ENCODE data around the gene CNBD2. TPM values are rescaled to one million over a fixed set of nuclear protein-coding genes. Genes with fewer than 3 reads are reported as not detected.

Gene CNBD2
- total and polyA plus RNA-seq, 10 of the 15 experiments (the other 5 are each of a cell fraction or from before 2014, with no cell fraction given), result 0.86 to 7.4 (median 4.6) TPM

DNA sequence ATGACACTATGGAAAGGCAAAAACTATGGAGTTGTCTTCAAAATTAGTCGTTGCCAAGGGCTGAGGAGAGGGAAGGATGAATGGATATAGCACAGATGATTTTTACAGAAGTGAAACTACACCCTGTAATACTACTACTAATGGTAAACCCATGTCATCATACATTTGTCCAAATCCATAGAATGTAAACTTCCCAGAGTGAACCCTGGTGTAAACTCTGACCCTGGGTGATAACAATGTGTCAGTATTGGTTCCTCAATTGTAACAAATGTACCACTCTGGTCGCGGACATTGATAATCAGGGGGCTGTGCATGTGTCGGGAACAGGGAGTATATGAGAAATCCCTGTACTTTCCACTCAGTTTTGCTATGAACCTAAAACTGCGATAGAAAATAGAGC, 72.2 kb downstream of the CNBD2 start (continued):
- TF ChIP-seq FOXM1 (IDR thresholded peaks at IDR 0.05; ENCODE audit: low read depth, low read length) (no peak), ASH2L (IDR thresholded peaks at IDR 0.05; ENCODE audit: borderline replicate concordance, low read depth) (no peak), RELA (IDR thresholded peaks at IDR 0.05; ENCODE audit: borderline replicate concordance, partially characterized antibody) (no peak), ZNF274 (IDR thresholded peaks at IDR 0.05; ENCODE audit: insufficient read depth, insufficient read length) (no peak), TCF7 (IDR thresholded peaks at IDR 0.05; ENCODE audit: borderline replicate concordance) (no peak), CBX5 (IDR thresholded peaks at IDR 0.05; ENCODE audit: low read depth) (no peak), ZNF207 (IDR thresholded peaks at IDR 0.05; ENCODE audit: borderline replicate concordance) (no peak), ZNF622 (IDR thresholded peaks at IDR 0.05) (no peak), NFYB (IDR thresholded peaks at IDR 0.05; ENCODE audit: insufficient read depth, low read depth, low read length) (no peak), MEF2B (IDR thresholded peaks at IDR 0.05; ENCODE audit: partially characterized antibody, poor library complexity, severe bottlenecking) (peak; percentile 12), LARP7 (IDR thresholded peaks at IDR 0.05) (no peak), ZBED1 (IDR thresholded peaks at IDR 0.05; ENCODE audit: borderline replicate concordance) (no peak), GATAD2B (conservative IDR thresholded peaks at IDR 0.05; ENCODE audit: low read depth) (0 out of 2 replicates have a peak, but pooled peaks have one; percentile 47)
- TF ChIP-seq, protein P1, sequence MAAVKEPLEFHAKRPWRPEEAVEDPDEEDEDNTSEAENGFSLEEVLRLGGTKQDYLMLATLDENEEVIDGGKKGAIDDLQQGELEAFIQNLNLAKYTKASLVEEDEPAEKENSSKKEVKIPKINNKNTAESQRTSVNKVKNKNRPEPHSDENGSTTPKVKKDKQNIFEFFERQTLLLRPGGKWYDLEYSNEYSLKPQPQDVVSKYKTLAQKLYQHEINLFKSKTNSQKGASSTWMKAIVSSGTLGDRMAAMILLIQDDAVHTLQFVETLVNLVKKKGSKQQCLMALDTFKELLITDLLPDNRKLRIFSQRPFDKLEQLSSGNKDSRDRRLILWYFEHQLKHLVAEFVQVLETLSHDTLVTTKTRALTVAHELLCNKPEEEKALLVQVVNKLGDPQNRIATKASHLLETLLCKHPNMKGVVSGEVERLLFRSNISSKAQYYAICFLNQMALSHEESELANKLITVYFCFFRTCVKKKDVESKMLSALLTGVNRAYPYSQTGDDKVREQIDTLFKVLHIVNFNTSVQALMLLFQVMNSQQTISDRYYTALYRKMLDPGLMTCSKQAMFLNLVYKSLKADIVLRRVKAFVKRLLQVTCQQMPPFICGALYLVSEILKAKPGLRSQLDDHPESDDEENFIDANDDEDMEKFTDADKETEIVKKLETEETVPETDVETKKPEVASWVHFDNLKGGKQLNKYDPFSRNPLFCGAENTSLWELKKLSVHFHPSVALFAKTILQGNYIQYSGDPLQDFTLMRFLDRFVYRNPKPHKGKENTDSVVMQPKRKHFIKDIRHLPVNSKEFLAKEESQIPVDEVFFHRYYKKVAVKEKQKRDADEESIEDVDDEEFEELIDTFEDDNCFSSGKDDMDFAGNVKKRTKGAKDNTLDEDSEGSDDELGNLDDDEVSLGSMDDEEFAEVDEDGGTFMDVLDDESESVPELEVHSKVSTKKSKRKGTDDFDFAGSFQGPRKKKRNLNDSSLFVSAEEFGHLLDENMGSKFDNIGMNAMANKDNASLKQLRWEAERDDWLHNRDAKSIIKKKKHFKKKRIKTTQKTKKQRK (IDR thresholded peaks at IDR 0.05; ENCODE audit: low read depth, low read length), result no peak
- TF ChIP-seq, protein P2, sequence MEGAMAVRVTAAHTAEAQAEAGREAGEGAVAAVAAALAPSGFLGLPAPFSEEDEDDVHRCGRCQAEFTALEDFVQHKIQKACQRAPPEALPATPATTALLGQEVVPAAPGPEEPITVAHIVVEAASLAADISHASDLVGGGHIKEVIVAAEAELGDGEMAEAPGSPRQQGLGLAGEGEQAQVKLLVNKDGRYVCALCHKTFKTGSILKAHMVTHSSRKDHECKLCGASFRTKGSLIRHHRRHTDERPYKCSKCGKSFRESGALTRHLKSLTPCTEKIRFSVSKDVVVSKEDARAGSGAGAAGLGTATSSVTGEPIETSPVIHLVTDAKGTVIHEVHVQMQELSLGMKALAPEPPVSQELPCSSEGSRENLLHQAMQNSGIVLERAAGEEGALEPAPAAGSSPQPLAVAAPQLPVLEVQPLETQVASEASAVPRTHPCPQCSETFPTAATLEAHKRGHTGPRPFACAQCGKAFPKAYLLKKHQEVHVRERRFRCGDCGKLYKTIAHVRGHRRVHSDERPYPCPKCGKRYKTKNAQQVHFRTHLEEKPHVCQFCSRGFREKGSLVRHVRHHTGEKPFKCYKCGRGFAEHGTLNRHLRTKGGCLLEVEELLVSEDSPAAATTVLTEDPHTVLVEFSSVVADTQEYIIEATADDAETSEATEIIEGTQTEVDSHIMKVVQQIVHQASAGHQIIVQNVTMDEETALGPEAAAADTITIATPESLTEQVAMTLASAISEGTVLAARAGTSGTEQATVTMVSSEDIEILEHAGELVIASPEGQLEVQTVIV (IDR thresholded peaks at IDR 0.05; ENCODE audit: borderline replicate concordance, partially characterized antibody), result no peak
- TF ChIP-seq, protein P3, sequence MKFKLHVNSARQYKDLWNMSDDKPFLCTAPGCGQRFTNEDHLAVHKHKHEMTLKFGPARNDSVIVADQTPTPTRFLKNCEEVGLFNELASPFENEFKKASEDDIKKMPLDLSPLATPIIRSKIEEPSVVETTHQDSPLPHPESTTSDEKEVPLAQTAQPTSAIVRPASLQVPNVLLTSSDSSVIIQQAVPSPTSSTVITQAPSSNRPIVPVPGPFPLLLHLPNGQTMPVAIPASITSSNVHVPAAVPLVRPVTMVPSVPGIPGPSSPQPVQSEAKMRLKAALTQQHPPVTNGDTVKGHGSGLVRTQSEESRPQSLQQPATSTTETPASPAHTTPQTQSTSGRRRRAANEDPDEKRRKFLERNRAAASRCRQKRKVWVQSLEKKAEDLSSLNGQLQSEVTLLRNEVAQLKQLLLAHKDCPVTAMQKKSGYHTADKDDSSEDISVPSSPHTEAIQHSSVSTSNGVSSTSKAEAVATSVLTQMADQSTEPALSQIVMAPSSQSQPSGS (IDR thresholded peaks at IDR 0.05; ENCODE audit: low read length), result peak; percentile 42; the same call in 1 of the 2 replicates
- TF ChIP-seq, protein P4, sequence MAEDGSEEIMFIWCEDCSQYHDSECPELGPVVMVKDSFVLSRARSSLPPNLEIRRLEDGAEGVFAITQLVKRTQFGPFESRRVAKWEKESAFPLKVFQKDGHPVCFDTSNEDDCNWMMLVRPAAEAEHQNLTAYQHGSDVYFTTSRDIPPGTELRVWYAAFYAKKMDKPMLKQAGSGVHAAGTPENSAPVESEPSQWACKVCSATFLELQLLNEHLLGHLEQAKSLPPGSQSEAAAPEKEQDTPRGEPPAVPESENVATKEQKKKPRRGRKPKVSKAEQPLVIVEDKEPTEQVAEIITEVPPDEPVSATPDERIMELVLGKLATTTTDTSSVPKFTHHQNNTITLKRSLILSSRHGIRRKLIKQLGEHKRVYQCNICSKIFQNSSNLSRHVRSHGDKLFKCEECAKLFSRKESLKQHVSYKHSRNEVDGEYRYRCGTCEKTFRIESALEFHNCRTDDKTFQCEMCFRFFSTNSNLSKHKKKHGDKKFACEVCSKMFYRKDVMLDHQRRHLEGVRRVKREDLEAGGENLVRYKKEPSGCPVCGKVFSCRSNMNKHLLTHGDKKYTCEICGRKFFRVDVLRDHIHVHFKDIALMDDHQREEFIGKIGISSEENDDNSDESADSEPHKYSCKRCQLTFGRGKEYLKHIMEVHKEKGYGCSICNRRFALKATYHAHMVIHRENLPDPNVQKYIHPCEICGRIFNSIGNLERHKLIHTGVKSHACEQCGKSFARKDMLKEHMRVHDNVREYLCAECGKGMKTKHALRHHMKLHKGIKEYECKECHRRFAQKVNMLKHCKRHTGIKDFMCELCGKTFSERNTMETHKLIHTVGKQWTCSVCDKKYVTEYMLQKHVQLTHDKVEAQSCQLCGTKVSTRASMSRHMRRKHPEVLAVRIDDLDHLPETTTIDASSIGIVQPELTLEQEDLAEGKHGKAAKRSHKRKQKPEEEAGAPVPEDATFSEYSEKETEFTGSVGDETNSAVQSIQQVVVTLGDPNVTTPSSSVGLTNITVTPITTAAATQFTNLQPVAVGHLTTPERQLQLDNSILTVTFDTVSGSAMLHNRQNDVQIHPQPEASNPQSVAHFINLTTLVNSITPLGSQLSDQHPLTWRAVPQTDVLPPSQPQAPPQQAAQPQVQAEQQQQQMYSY (CRISPR knock-in tag; IDR thresholded peaks at IDR 0.05), result no peak

Measured in GM12878 (cell line).